Omental fat pad (tissue), 4 donors: ENCODE data around the gene CIAPIN1. TPM values are rescaled to one million over a fixed set of nuclear protein-coding genes. Genes with fewer than 3 reads are reported as not detected.

Experiments
- ATAC-seq: fragments of 150-250 bp; one replicate; pipeline ENCODE4 v1.9.1; 2016; ENCODE audit warnings: mild to moderate bottlenecking, moderate library complexity; ENCODE audit not compliant: low FRiP score
- DNase-seq: peaks from one replicate; pipeline ENCODE4 v3.0.0-alpha.2; 2019; ENCODE audit warnings: low spot score
- total RNA-seq, 4 donors: library from RNA; depleted of rRNA; stranded (reverse); fragments of >200 nt; gene quantifications; one replicate each; pipeline ENCODE4 v1.1.0, GENCODE V29; 2016
- TF ChIP-seq, protein P1 (sequence below), 3 donors: fragments of 450-650 bp; IDR thresholded peaks; one replicate each; pipeline ENCODE4 v1.5.1; 2016 to 2017; ENCODE audit warnings: antibody characterized with exemption in 3 of 3, mild to moderate bottlenecking in 3 of 3, moderate library complexity in 2 of 3

CIAPIN1 gene
- total RNA-seq, 4 donors from 2014 or later, result 26.4 to 37.2 (median 32.4) TPM

DNA sequence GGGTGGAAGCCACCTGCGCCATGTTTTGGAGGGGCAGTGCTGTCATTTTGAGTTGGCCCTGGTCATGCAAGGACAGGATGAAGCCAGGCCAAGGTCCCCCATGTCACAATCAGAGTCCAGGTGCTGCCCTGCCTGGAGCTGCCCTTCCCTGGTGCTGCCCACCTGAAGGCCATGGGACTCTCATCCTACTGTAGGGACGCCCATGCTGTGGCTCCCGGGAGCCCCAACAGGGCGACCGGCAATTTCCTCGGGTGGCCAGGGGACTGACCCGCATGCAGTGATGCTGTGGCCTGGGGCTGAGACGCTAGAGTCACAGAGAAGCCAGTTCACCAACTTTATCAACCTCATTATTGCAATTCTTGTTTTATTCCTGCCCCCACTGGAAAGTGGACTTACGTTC, 34.6 kb downstream of the CIAPIN1 start:
- TF ChIP-seq, protein P1, sequence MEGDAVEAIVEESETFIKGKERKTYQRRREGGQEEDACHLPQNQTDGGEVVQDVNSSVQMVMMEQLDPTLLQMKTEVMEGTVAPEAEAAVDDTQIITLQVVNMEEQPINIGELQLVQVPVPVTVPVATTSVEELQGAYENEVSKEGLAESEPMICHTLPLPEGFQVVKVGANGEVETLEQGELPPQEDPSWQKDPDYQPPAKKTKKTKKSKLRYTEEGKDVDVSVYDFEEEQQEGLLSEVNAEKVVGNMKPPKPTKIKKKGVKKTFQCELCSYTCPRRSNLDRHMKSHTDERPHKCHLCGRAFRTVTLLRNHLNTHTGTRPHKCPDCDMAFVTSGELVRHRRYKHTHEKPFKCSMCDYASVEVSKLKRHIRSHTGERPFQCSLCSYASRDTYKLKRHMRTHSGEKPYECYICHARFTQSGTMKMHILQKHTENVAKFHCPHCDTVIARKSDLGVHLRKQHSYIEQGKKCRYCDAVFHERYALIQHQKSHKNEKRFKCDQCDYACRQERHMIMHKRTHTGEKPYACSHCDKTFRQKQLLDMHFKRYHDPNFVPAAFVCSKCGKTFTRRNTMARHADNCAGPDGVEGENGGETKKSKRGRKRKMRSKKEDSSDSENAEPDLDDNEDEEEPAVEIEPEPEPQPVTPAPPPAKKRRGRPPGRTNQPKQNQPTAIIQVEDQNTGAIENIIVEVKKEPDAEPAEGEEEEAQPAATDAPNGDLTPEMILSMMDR (IDR thresholded peaks at IDR 0.05), result no peak
- no peak for ATAC-seq
- DNase-seq, result no peak

DNA sequence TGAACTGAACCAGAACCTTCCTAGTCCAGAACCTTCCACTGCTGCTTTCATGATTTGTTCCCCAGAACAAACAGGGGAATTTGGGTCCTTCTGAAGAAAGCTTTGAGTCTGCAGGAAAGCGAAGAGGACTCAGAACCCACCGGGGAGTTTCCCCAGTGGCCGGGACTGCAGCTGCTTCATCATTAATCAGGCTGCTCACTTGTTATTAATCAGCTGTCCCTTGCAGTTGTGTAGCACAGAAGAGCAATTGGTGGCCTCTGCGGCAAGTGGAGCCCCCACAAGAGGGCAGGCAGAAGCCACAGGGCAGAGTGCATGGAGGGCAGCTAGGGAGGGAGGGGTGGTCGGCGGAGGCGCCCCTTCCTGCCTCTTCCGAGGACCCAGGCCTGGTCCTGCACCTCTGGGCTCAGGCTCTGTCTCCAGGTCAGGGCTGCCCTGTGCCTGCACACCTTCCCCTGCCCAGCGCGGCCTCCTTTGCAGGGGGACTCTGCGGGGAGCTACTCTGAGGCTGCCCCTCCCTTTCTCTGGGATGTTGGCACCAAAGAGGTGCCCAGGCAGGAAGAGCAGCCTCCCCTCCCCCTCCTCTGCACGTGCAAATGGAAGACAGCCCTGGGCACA, 35.7 kb downstream of the CIAPIN1 start:
- ATAC-seq, result no peak
- no peak for DNase-seq
- TF ChIP-seq, protein P1 (IDR thresholded peaks at IDR 0.05), result no peak

DNA sequence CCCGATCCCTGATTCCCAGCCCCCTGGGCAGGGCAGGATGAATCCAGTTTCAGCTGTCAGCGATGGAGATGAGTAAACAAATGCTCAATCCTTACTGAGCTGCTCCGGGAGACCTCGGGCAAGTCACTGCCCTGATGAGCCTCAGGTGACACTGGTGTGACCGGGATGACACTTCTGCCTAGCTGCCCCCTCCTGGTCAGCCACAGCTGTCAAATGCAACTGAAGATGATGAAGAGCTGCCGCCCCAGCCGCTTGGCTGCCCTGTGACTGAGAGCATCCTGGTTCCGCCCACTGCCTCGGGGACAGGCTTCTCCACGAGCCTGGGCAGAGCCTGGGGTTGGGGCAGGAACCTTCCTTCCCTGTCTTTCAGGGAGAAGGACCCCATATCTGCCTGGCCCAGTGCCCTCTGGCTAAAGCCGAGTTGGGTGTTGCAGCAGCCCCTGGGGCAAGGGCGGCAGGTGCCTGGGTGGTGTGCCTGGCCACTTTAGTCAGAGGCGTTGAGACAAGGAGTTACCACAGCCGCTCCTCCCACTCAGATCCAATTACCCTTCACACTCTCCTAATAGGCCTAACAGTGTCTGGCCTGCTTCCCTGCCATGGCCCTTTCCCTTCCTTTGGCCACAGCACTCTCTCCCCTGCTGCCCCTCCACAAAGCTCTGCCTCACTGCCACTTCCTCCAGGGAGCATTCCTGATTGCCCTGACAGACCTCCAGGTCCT, 37.2 kb downstream of the CIAPIN1 start:
- ATAC-seq, result no peak

DNA sequence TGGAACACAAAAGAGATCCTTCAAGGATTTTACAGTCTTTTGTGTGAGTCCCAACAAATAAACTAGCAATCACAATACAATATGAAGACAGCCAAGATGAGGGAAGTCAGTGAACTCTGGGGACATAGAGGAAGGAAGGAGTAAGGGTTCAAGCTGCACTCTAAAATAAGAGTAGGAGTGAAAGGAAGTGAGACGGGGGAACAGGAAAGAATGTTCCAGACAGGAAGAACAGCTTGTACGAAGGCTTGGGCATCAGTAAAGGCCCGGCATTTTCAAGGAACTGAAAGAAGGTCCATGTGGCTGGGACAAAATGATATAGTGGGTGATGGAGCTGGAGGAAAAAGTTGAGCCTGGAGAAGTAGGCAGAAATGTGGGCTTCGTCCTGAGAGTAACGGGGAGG, 38.1 kb downstream of the CIAPIN1 start:
- DNase-seq, result no peak
- TF ChIP-seq, protein P1 (IDR thresholded peaks at IDR 0.05), result no peak
- no peak for ATAC-seq

More for the DNA sequence above, 37.2 kb downstream of the CIAPIN1 start:
- no peak for DNase-seq
- TF ChIP-seq, protein P1 (IDR thresholded peaks at IDR 0.05), result no peak

DNA sequence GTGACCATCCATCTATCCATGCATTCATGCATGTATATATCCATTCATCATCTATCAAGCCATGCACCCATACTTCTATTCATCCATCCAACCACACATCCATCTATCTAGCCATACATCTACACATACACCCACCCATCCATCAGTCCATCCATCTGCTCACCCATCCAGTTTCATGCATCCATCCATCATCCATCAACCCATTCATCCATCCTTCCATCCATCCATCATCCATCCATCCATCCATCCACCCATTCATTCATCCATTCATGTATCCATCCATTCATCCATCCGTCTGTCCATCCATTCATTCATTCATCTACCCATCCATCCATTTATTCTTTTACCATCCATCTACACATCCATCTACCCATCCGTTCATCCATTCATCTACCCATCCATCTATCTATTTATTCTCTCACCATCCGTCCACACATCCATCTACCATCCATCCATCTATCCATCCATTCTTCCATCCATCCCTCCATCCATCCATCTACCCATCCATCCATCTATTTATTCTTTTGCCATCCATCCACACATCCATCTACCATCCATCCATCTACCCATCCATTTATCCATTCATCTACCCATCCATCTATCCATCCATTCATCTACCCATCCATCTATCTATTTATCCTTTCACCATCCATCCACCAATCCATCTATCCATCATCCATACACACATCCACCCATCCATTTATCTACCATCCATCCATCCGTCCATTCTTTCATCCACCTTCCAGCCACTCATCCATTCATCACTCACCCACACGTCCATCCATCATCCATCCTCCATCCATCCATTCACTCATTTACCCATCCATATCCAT, 39.4 kb downstream of the CIAPIN1 start:
- no peak for ATAC-seq
- no peak for DNase-seq
- TF ChIP-seq, protein P1 (IDR thresholded peaks at IDR 0.05), result no peak

DNA sequence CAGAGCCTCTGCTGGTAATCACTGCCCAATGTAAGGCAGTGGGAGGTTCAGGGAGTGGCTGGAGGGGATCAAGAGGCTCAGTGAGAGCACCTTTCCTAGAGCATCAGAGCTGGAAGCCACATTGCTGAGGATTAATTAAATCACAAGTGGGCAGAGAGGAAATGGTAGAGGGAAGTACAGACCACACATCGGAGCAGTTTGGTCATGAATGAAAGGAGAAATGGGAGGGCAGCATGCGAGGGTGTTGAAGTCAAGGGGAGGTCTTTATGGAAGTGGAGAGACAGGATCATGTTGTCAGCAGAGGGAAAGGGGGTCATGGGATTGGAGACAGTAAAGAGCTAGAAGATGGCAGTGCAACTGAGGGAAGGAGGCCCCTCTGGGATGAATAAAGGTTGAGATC, 40.3 kb downstream of the CIAPIN1 start:
- no peak for ATAC-seq
- TF ChIP-seq, protein P1 (IDR thresholded peaks at IDR 0.05), result no peak
- DNase-seq, result no peak
